Upper lobe of left lung (tissue), 6 donors: ENCODE results near the gene FBLN2. TPM values are rescaled to one million over a fixed set of nuclear protein-coding genes. Genes with fewer than 3 reads are reported as not detected.
A peak's percentile ranks its signal among the peaks of the same experiment; 100 is the strongest.

Source experiments
- ATAC-seq, 2 donors: fragments of 200-7000 bp; cut with Tn5 transposase; one replicate each; pipeline ENCODE4 v1.9.1; 2022; ENCODE audit warnings: mild to moderate bottlenecking in 2 of 2, moderate library complexity in 2 of 2; ENCODE audit not compliant: low FRiP score in 2 of 2
- DNase-seq, 2 donors: peaks; one replicate each; pipeline ENCODE4 v3.0.0-alpha.2; 2019 to 2020
- H3K27ac ChIP-seq, 4 donors: fragments of 200-600 bp; sonication (generic); one replicate each; pipeline ENCODE4 v1.5.1; 2016 to 2019
- H3K27me3 ChIP-seq, 4 donors: fragments of 200-600 bp; sonication (generic); one replicate each; pipeline ENCODE4 v1.5.1; 2017 to 2019
- H3K36me3 ChIP-seq, 4 donors: fragments of 200-600 bp; sonication (generic); one replicate each; pipeline ENCODE4 v1.5.1; 2016 to 2019
- H3K4me1 ChIP-seq, 4 donors: fragments of 200-600 bp; sonication (generic); one replicate each; pipeline ENCODE4 v1.5.1; 2018 to 2019
- H3K4me3 ChIP-seq, 4 donors: fragments of 200-600 bp; sonication (generic); one replicate each; pipeline ENCODE4 v1.5.1; 2017 to 2019; ENCODE audit warnings: mild to moderate bottlenecking in 2 of 4, moderate library complexity in 1 of 4
- H3K9me3 ChIP-seq, 4 donors: fragments of 200-600 bp; sonication (generic); one replicate each; pipeline ENCODE4 v1.5.1; 2018 to 2019
- CTCF ChIP-seq, 6 experiments: fragments of 450-650 bp in 4 of 6; fragments of 200-600 bp in 2 of 6; sonication (generic) in 2 of 6; IDR thresholded peaks; one replicate each; pipeline ENCODE4 v1.5.1; 2016 to 2019; ENCODE audit warnings: antibody characterized with exemption in 6 of 6
- EP300 ChIP-seq, 4 donors: sonication (generic); formaldehyde crosslinking; IDR thresholded peaks; one replicate each; pipeline ENCODE4 v1.5.1; 2017; ENCODE audit warnings: antibody characterized with exemption in 4 of 4, control low read depth in 2 of 4
- POLR2A ChIP-seq, 4 donors: fragments of 450-650 bp; IDR thresholded peaks; one replicate each; pipeline ENCODE4 v1.5.1; 2016 to 2017; ENCODE audit warnings: antibody characterized with exemption in 4 of 4, mild to moderate bottlenecking in 2 of 4
- POLR2AphosphoS5 ChIP-seq, 2 donors: sonication (generic); formaldehyde crosslinking; IDR thresholded peaks; one replicate each; pipeline ENCODE4 v1.5.1; 2017; ENCODE audit warnings: antibody characterized with exemption in 2 of 2
- WGBS, 2 donors: methylation state at CpG; one replicate each; pipeline ENCODE4 v1.1.5; 2017 to 2018; 5-methylcytosine and 5-hydroxymethylcytosine counted together
- total RNA-seq, 6 donors: library from RNA; depleted of rRNA in 4 of 6; stranded (reverse); fragments of >200 nt in 4 of 6; gene quantifications; one replicate each; pipeline versions ENCODE4 v1.1.0 to v1.2.1, GENCODE V29; 2016 to 2021
- donor health status: DM: no; HTN: no; CAD: no; lungs with moderate emphysema.
- donor health status: DM: no; HTN: yes; CAD: no; lungs with severe emphysema.

Gene FBLN2
- total RNA-seq, 6 donors from 2014 or later: 2.1 to 85.7 (median 19.5) TPM

GRCh38 chr3:13532631-13533030 is 16.3 kb upstream of the FBLN2 start:
- DNase-seq (no peak), ATAC-seq (peak in 1 of 2 donors; percentile 20)
- TF ChIP-seq POLR2A (IDR thresholded peaks at IDR 0.05) (no peak), CTCF (IDR thresholded peaks at IDR 0.05) (no peak), POLR2AphosphoS5 (IDR thresholded peaks at IDR 0.05) (no peak), EP300 (IDR thresholded peaks at IDR 0.05) (no peak)
- peaks cover 0 to 7% (median 3%) of the 10 kb centered on the region in 4 donors for H3K4me1 ChIP-seq
- H3K27me3 ChIP-seq: no peaks in the 10 kb centered on the region
- no peaks in the 10 kb centered on the region for H3K9me3 ChIP-seq
- H3K36me3 ChIP-seq: no peaks in the 10 kb centered on the region
- H3K27ac ChIP-seq: peak overlapping the region in 1 of 4 donors; percentile 14
- H3K4me3 ChIP-seq: no peak overlapping the region
- WGBS, 2 donors: 72 to 78% methylated on average over 3 to 5 of the region's 5 CpGs

- H3K4me1 ChIP-seq: peaks cover 0 to 7% (median 3%) of the 10 kb centered on the region in 4 donors
- H3K4me3 ChIP-seq: no peak overlapping the region
- H3K27ac ChIP-seq: no peak overlapping the region
- no peak for DNase-seq
- 74 to 85% methylated on average over 3 to 8 of the region's 8 CpGs for WGBS, 2 donors
- no peak for ATAC-seq
- no peaks in the 10 kb centered on the region for H3K9me3 ChIP-seq
- no peaks in the 10 kb centered on the region for H3K27me3 ChIP-seq
- no peak for TF ChIP-seq POLR2AphosphoS5 (IDR thresholded peaks at IDR 0.05)
- no peak for TF ChIP-seq CTCF (IDR thresholded peaks at IDR 0.05)
- no peak for TF ChIP-seq EP300 (IDR thresholded peaks at IDR 0.05)
- no peak for TF ChIP-seq POLR2A (IDR thresholded peaks at IDR 0.05)
- H3K36me3 ChIP-seq: no peaks in the 10 kb centered on the region
Observed at GRCh38 chr3:13533885-13534301, 15.0 kb upstream of the FBLN2 start.

- H3K27ac ChIP-seq: no peak overlapping the region
- H3K9me3 ChIP-seq: no peaks in the 10 kb centered on the region
- TF ChIP-seq POLR2AphosphoS5 (IDR thresholded peaks at IDR 0.05) (no peak), POLR2A (IDR thresholded peaks at IDR 0.05) (no peak), CTCF (IDR thresholded peaks at IDR 0.05) (no peak), EP300 (IDR thresholded peaks at IDR 0.05) (no peak)
- DNase-seq (no peak), ATAC-seq (no peak)
- no peak overlapping the region for H3K4me3 ChIP-seq
- 85 to 88% methylated on average over 10 of the region's 10 CpGs for WGBS, 2 donors
- H3K4me1 ChIP-seq: peaks cover 0 to 7% (median 3%) of the 10 kb centered on the region in 4 donors
- no peaks in the 10 kb centered on the region for H3K36me3 ChIP-seq
- H3K27me3 ChIP-seq: no peaks in the 10 kb centered on the region
Observed at GRCh38 chr3:13535526-13535875, 13.4 kb upstream of the FBLN2 start.

- Histone ChIP-seq H3K4me3 (no peak overlapping the region), H3K9me3 (no peaks in the 10 kb centered on the region), H3K27me3 (no peaks in the 10 kb centered on the region), H3K4me1 (peaks cover 0 to 7% (median 3%) of the 10 kb centered on the region in 4 donors), H3K27ac (no peak overlapping the region), H3K36me3 (no peaks in the 10 kb centered on the region)
- 76 to 94% methylated on average over 6 to 9 of the region's 9 CpGs for WGBS, 2 donors
- TF ChIP-seq POLR2AphosphoS5 (IDR thresholded peaks at IDR 0.05) (no peak), CTCF (IDR thresholded peaks at IDR 0.05) (no peak), EP300 (IDR thresholded peaks at IDR 0.05) (no peak), POLR2A (IDR thresholded peaks at IDR 0.05) (no peak)
- DNase-seq: peak in 1 of 2 donors; percentile 48
- ATAC-seq: no peak
Observed at GRCh38 chr3:13535905-13536304, 13.0 kb upstream of the FBLN2 start.

GRCh38 chr3:13536432-13536831 is 12.5 kb upstream of the FBLN2 start:
- Histone ChIP-seq H3K4me3 (no peak overlapping the region), H3K9me3 (no peaks in the 10 kb centered on the region), H3K4me1 (peaks cover 0 to 7% (median 3%) of the 10 kb centered on the region in 4 donors), H3K27ac (no peak overlapping the region), H3K27me3 (no peaks in the 10 kb centered on the region), H3K36me3 (no peaks in the 10 kb centered on the region)
- ATAC-seq: no peak
- no peak for DNase-seq
- no peak for TF ChIP-seq POLR2A (IDR thresholded peaks at IDR 0.05)
- no peak for TF ChIP-seq POLR2AphosphoS5 (IDR thresholded peaks at IDR 0.05)
- no peak for TF ChIP-seq CTCF (IDR thresholded peaks at IDR 0.05)
- no peak for TF ChIP-seq EP300 (IDR thresholded peaks at IDR 0.05)
- 83 to 85% methylated on average over 3 of the region's 3 CpGs for WGBS, 2 donors
